CD4-positive, alpha-beta T cell treated with Interleukin-6 at 100 ng/mL for 8 hours (primary cell): ENCODE results near the gene CYB561A3.
A peak's percentile ranks its signal among the peaks of the same experiment; 100 is the strongest.

Source experiments
- DNase-seq: peaks from one replicate; pipeline ENCODE4 v3.0.0-alpha.2; 2020; ENCODE audit warnings: mixed read lengths, low spot score

Gene CYB561A3

DNA sequence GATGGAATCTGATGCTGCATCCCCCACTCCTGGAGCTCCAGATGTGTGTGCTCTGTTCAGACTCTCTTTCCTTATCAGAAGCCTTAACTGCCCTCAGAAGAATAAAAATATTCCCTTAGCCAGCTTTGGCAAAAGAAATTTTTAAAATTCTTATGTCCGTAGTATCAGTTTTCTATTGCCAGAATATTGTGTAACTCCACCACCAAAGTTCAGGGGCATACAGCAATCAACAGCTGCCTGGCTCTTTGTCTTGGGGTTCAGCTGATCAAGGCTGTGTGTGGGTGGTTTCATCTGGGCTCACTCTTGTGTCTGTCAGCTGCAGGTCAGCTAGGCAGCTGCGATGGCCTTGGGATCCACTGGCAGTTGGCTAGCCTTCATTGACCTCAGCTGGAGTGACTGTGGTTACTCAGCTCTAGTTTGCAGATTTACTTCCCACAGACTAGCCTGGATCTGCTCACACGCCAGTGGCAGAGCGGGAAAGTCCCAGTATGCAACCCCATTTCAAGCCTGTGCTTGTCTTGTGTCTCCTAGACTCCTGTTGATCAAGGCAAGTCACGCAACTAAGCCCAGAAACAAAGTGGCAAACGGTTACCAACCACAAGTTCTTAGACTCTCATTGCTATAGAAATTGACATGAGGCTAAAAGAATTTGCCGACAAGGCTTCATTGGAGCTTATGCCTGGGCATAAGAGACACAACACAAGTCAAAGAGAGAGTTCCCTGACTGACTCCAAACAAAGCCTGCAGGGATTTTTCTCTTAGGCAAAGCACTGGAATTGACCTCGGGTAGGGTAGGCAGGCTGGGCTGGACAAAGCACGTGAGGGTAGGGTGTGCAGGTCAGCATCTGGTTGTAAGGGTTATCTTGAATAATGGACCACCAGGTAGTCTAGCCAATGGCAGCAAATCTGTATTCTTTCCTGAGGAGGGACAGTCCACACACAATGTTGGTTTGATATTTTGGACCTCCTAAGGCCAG lies 8.0 kb upstream of the CYB561A3 start:
- DNase-seq = no peak

DNA sequence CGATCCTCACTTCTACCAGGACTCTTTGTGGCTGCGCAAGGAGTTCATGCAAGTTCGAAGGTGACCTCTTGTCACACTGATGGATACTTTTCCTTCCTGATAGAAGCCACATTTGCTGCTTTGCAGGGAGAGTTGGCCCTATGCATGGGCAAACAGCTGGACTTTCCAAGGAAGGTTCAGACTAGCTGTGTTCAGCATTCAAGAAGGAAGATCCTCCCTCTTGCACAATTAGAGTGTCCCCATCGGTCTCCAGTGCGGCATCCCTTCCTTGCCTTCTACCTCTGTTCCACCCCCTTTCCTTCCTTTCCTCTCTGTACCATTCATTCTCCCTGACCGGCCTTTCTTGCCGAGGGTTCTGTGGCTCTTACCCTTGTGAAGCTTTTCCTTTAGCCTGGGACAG lies 7.0 kb upstream of the CYB561A3 start:
- DNase-seq = no peak

- DNase-seq = no peak
Observed at GRCh38 chr11:61367406-61367805, 5.7 kb upstream of the CYB561A3 start.

DNA sequence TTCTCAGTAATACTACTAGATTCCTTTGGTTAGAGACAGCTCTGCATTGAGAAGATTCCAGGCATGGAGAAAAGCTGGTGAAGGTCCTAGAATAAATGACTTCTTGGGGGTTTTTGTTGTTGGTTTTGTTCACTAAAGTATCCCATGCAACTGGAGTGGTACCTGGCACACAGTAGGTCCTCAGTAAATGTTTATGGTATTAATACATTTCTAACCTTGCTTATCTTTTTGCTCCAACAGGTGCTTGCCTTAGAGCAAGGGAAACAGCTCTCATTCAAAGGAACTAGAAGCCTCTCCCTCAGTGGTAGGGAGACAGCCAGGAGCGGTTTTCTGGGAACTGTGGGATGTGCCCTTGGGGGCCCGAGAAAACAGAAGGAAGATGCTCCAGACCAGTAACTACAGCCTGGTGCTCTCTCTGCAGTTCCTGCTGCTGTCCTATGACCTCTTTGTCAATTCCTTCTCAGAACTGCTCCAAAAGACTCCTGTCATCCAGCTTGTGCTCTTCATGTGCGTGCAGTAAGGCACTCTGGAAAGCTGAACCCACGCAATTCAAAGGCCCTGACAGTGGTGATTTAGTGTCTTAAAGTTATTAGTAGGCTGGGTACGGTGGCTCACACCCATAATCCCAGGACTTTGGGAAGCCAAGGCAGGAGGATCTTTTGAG lies 2.5 kb upstream of the CYB561A3 start:
- DNase-seq = no peak

- peak; percentile 12 for DNase-seq
Observed at GRCh38 chr11:61362542-61362875, 827 bp upstream of the CYB561A3 start.

DNA sequence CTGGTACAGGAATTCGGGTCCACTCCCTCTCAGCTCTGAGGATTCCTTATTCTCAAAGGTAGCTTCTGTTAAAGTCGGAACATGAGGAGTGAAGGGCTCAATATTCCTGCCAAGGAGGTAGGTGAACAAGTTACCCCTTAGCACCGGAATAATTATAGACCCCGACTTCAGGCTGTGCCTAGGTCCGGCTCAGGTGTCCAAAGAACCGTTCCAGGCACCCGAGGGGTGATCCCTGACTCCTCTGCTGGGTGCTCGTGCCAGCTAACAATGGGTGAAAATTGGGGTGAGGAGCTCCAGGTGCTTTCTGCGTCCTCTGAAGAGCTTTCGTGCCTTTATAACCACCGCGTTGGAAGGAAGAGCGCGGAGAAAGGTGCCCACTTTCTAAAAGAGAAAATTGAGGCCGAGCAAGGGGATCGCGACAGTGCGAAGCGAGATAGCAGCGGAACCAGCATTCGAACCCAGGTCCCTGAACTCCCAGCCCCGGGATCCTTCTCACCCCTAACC lies 393 bp downstream of the CYB561A3 start:
- DNase-seq = no peak

GRCh38 chr11:61359516-61359915 lies 2.2 kb downstream of the CYB561A3 start:
- no peak for DNase-seq

- DNase-seq = no peak
Observed at GRCh38 chr11:61358566-61358965, 3.1 kb downstream of the CYB561A3 start.

DNA sequence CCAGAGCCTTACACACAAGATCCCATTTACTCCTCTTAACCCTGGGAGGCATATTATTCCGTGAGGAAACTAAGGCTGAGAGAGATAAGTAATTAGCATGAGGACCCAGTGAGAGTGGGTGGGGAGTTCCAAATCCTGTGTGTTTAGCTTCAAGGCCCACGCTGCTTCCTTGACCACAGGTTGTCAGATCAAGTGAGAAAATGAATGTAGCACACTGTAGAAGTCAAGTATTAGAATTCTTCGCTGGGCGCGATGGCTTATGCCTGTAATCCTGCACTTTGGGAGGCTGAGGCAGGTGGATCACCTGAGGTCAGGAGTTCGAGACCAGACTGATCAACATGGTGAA lies 3.8 kb downstream of the CYB561A3 start:
- DNase-seq = no peak

- DNase-seq = no peak
Observed at GRCh38 chr11:61357233-61357893, 4.3 kb downstream of the CYB561A3 start.

DNA sequence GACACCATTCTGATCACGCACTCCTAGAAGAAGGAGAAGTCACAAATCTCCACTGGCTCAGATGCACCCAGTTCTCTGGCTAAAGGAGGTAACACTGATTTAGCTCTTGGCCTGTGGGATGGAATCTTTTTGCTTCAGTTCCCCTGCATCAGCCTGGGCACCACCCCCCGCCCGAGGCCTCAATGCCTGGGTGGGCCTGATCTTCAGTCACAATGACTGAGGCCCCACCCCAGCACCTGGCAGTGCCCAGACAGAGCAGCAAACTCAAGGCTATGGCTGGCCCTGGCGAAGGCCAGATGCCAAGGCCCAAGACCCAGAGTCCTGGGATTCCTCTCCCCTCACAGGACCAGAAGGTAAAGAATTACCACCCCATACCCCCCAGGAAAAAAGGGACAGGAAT lies 5.0 kb downstream of the CYB561A3 start:
- no peak for DNase-seq

DNA sequence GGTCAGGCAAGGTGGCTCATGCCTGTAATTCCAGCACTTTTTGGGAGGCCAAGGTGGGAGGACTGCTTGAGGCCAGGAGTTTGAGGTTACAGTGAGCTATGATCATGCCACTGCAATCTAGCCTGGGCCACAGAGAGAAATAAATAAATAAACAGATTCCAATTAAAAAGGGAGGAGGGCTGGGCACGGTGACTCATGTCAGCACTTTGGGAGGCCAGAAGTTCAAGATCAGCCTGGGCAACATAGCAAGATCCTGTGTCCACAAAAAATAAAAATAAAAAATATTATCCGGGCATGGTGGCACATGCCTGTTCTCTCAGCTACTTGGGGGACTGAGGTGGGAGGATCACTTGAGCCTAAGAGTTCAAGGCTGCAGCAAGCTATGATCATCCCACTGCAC lies 7.5 kb downstream of the CYB561A3 start:
- DNase-seq = no peak

DNA sequence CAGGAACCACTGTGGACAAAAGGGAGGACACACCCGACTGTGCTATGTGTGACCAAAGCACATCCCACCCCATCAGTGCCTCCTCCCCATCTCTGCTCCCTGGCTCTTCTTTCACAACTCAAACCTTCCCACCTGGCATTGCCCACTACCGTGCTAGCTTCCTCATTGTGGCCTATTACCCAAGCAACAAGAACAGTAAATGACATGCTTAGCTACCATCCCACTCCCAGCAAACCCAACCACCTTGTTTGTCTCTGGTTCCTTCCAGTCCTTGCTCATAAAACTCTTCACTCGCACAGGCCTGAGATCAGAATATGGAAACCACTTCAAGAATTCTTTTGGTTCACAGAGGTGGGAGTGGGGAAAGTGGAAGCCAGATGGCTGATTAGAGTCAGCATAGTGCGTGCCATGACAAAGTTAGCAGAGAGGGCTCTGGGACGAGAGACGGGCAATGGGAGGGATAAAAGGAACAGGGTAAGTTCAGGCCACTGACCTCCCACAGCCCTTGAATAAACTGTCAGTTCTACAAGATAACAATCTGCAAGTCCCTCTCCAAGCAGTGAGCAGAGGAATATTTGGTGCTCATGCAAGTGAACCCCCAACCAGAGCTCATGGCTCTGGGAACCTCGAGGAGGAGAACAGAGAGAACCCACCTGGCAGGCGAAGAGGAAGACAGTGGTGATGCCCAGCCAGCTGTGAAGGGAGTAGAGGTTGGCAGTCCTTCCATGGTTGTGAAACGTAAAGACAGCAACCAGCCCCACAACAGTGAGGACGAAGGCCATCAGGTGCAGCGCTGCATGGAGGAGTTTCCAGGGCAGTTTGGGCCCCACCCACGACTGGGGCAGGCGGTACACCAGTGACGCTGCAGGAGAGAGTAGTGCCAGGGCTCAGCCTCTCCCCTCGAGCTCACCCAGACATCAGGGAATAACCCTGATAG lies 8.3 kb downstream of the CYB561A3 start:
- no peak for DNase-seq

DNA sequence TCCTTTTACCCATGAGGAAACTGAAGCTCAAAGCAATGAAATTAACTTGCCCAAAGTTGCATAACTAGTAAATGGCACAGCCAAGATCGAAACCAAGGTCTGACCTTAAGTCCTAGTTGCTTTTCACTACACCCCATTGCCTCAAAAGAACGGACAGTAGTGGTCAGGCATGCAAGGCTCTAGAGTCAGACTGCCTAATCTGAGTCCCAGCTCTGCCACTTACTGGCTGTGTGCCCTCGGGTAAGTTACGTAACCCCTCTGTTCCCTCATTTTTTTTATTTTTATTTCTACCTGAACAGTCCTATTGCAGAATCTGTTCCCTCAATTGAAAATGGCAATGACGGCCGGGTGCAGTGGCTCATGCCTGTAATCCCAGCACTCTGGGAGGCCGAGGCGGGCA lies 9.6 kb downstream of the CYB561A3 start:
- no peak for DNase-seq

GRCh38 chr11:61350803-61351202 lies 10.9 kb downstream of the CYB561A3 start:
- DNase-seq = no peak

DNA sequence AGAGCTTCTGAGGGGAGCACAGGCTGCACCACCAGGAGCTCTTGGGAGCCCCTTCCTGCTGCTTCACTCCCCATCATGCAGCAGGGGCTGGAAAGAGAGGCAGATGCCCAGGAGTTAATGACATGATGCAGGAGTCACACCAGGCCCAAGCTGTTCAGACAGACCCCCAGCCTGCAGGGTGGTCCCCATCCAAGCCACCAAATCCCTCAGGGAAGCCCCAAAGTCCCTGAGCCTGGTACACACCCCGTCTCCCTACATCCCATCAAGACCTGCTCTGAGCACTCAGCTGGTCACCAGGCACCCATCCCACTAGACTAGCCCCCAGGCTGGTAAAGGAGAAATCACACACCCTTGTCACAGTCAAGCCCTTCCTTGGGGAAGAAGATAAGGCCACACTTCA lies 11.3 kb downstream of the CYB561A3 start:
- DNase-seq = no peak

DNA sequence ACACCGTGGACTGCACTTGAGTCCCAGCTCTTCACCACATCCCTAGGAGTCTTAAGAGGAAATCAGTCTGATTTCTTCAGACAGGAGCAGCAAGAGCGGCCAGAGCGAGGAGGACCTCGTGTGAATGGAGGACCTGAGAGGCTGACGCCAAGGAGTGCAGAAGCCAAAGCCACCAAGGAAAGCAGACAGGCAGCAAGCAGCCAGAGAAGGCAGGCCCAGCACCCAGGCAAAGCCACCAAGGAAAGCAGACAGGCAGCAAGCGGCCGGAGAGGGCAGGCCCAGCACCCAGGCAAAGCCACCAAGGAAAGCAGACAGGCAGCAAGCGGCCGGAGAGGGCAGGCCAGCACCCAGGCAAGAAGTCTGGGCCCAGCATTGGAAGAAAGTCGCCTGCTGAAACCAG lies 11.8 kb downstream of the CYB561A3 start:
- DNase-seq = no peak

DNA sequence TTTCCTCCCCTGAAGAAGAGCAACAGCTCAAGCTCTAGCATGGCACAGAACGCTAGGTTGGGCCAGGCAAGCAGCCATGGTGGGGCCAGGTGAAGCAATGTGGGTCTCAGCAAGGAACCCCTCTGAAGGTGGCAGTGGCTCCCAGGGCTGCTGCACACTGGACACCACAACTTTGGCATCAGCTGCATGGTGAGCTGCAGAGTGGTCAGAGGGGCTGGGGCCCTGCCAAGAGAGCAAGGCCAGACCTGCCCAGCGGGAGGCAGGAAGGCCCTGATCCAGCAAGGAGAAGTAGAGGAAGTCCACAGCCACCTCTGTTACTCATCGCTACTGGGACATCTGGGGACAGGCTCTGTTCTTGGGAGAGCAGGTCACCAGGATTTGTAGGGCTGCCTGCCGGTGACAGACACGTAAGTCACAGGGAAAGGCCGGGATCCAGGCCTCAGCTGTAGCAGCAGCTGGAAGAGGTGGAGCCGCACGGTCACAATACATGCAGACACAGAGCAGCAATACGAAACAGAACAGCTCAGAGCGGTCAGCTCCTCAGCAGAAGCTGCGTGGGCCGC lies 12.4 kb downstream of the CYB561A3 start:
- DNase-seq = no peak

GRCh38 chr11:61347916-61348461 lies 13.7 kb downstream of the CYB561A3 start:
- DNase-seq = no peak

DNA sequence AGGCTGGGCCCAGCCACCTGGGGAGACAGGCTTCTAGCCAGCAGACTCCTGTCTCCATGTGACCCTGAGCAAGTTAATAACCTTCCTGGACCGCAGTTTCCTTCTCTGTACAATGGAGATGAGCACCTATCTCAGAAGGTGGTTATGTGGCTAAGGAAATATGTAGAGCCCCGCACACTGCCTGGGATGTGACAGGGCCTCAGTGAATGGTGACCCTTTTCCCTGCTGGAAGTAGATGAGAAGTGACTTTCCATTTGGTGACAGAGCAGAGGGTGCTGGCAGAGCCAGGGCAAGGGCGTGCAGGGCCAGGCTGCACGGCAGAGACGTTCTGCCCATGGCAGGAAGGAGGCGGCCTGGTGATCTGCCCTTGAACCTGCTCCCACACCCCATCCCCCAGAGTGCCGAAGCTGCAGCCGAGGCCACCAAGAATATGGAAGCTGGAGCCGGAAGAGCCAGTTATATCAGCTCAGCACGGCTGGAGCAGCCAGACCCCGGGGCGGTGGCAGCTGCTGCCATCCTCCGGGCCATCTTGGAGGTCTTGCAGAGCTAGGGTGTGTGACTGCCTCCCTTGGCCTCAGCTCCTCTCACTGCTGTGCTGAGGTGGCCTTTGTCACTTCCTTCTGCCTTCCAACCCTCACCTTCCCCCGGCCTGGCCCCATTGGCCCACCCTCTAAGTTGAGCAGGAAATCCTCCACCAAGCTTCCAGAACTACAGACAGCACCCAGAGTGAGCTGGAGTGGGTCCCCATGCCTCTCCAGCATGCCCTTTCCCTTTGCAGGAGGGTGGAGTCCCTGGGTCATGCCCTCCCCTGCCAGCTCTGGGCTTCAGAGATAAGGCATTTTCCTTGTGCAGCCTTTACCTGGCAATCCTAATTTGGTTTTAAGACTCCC lies 15.5 kb downstream of the CYB561A3 start:
- DNase-seq = no peak
